ENCODE data around the gene ARF5.

ARF5 gene

DNA sequence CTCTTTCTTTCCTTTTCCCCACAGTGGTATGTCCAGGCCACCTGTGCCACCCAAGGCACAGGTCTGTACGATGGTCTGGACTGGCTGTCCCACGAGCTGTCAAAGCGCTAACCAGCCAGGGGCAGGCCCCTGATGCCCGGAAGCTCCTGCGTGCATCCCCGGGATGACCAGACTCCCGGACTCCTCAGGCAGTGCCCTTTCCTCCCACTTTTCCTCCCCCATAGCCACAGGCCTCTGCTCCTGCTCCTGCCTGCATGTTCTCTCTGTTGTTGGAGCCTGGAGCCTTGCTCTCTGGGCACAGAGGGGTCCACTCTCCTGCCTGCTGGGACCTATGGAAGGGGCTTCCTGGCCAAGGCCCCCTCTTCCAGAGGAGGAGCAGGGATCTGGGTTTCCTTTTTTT lies 3.0 kb downstream of the ARF5 start:
- Histone ChIP-seq H2AFZ (ENCODE audit: low read depth, low read length, severe bottlenecking) (no peak overlapping the region), H3K79me2 (ENCODE audit: insufficient read depth, low read length) (peaks cover 7% of the 10 kb centered on the region; the same call in 1 of the 2 replicates), H3K27ac (ENCODE audit: low read depth, low read length) (no peak overlapping the region), H3K9ac (ENCODE audit: low read length) (no peak overlapping the region), H3K4me2 (ENCODE audit: low read depth, low read length, poor library complexity, severe bottlenecking) (no peak overlapping the region), H3K27me3 (ENCODE audit: low read length) (no peaks in the 10 kb centered on the region), H3F3A (ENCODE audit: insufficient read depth) (0 out of 2 replicates have a peak, but pooled peaks cover 3% of the 10 kb centered on the region), H4K20me1 (ENCODE audit: low read depth, low read length) (no peaks in the 10 kb centered on the region), H3K9me3 (ENCODE audit: insufficient read depth, low read length) (no peaks in the 10 kb centered on the region), H3K9me2 (replicated peaks; ENCODE audit: insufficient read depth, low read length) (no peaks in the 10 kb centered on the region), H3K4me3 (ENCODE audit: insufficient read depth, low read length, poor library complexity, severe bottlenecking) (no peak overlapping the region), H3K36me3 (ENCODE audit: low read length) (no peaks in the 10 kb centered on the region)
- no peak for TF ChIP-seq EZH2phosphoT487 (conservative IDR thresholded peaks at IDR 0.05; ENCODE audit: low read length)
- no peak for TF ChIP-seq CTCF (IDR thresholded peaks at IDR 0.05; ENCODE audit: insufficient read depth, low read length, poor library complexity, severe bottlenecking)

GRCh38 chr7:127591591-127591990 lies 3.4 kb downstream of the ARF5 start:
- H3K4me2 ChIP-seq (ENCODE audit: low read depth, low read length, poor library complexity, severe bottlenecking) = no peak overlapping the region
- no peak overlapping the region for H2AFZ ChIP-seq (ENCODE audit: low read depth, low read length, severe bottlenecking)
- H3K9me2 ChIP-seq (replicated peaks; ENCODE audit: insufficient read depth, low read length) = no peaks in the 10 kb centered on the region
- no peak overlapping the region for H3K27ac ChIP-seq (ENCODE audit: low read depth, low read length)
- no peak overlapping the region for H3K9ac ChIP-seq (ENCODE audit: low read length)
- no peaks in the 10 kb centered on the region for H3K36me3 ChIP-seq (ENCODE audit: low read length)
- no peak overlapping the region for H3K4me3 ChIP-seq (ENCODE audit: insufficient read depth, low read length, poor library complexity, severe bottlenecking)
- H3K9me3 ChIP-seq (ENCODE audit: insufficient read depth, low read length) = no peaks in the 10 kb centered on the region
- no peaks in the 10 kb centered on the region for H3K27me3 ChIP-seq (ENCODE audit: low read length)
- no peak for TF ChIP-seq EZH2phosphoT487 (conservative IDR thresholded peaks at IDR 0.05; ENCODE audit: low read length)
- no peak for TF ChIP-seq CTCF (IDR thresholded peaks at IDR 0.05; ENCODE audit: insufficient read depth, low read length, poor library complexity, severe bottlenecking)
- H3F3A ChIP-seq (ENCODE audit: insufficient read depth) = 0 out of 2 replicates have a peak, but pooled peaks cover 3% of the 10 kb centered on the region
- H3K79me2 ChIP-seq (ENCODE audit: insufficient read depth, low read length) = peaks cover 7% of the 10 kb centered on the region; the same call in 1 of the 2 replicates
- no peaks in the 10 kb centered on the region for H4K20me1 ChIP-seq (ENCODE audit: low read depth, low read length)

DNA sequence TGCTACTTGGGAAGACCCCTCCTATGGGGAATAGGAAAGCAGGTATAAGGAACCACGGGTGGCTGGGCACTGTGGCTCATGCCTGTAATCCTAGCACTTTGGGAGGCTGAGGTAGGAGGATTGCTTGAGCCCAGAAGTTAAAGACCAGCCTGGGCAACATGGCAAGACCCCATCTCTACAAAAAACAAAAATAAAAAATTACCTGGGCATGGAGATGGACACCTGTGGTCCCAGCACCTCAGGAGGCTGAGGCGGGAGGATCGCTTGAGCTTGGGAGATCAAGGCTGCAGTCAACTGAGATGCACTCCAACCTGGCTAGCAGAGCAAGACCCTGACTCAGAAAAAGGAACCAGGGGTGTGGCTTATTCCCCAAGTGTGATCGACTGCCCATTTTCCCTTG lies 4.3 kb downstream of the ARF5 start:
- TF ChIP-seq EZH2phosphoT487 (conservative IDR thresholded peaks at IDR 0.05; ENCODE audit: low read length) (no peak), CTCF (IDR thresholded peaks at IDR 0.05; ENCODE audit: insufficient read depth, low read length, poor library complexity, severe bottlenecking) (no peak)
- no peaks in the 10 kb centered on the region for H3K36me3 ChIP-seq (ENCODE audit: low read length)
- H3K27me3 ChIP-seq (ENCODE audit: low read length) = no peaks in the 10 kb centered on the region
- H4K20me1 ChIP-seq (ENCODE audit: low read depth, low read length) = no peaks in the 10 kb centered on the region
- H3K4me3 ChIP-seq (ENCODE audit: insufficient read depth, low read length, poor library complexity, severe bottlenecking) = no peak overlapping the region
- H3K9me3 ChIP-seq (ENCODE audit: insufficient read depth, low read length) = no peaks in the 10 kb centered on the region
- peaks cover 7% of the 10 kb centered on the region; the same call in 1 of the 2 replicates for H3K79me2 ChIP-seq (ENCODE audit: insufficient read depth, low read length)
- H3K4me2 ChIP-seq (ENCODE audit: low read depth, low read length, poor library complexity, severe bottlenecking) = no peak overlapping the region
- no peaks in the 10 kb centered on the region for H3K9me2 ChIP-seq (replicated peaks; ENCODE audit: insufficient read depth, low read length)
- H3K27ac ChIP-seq (ENCODE audit: low read depth, low read length) = no peak overlapping the region
- H3F3A ChIP-seq (ENCODE audit: insufficient read depth) = no peaks in the 10 kb centered on the region
- no peak overlapping the region for H2AFZ ChIP-seq (ENCODE audit: low read depth, low read length, severe bottlenecking)
- no peak overlapping the region for H3K9ac ChIP-seq (ENCODE audit: low read length)

Data from SU-DHL-6 (cell line).